IMR-90 (cell line): ENCODE data around the gene NUDCD3. TPM values are rescaled to one million over a fixed set of nuclear protein-coding genes. Genes with fewer than 3 reads are reported as not detected.
A peak's percentile ranks its signal among the peaks of the same experiment; 100 is the strongest.

ENCODE experiments used
- ATAC-seq: fragments of 200-7000 bp; cut with Tn5 transposase; 2 replicates; pipeline ENCODE4 v1.9.1; 2020; ENCODE audit warnings: low read depth, mild to moderate bottlenecking, moderate library complexity
- BruUV-seq: library from RNA; stranded (reverse); fragments of 400-500 nt; replicated peaks from 2 replicates; lab custom pipeline; 2021; lab: Mats Ljungman, UMichigan
- CTCF ChIA-PET: fragments of 300-600 bp; formaldehyde crosslinking; extraction: SDS; loops from one replicate; lab custom pipeline; 2021; ENCODE audit warnings: antibody characterized with exemption; lab: Yijun Ruan, JAX
- POLR2A ChIA-PET: fragments of 300-600 bp; sonication (Branson Sonifier 250); formaldehyde crosslinking; loops from one replicate; lab custom pipeline; 2022; ENCODE audit warnings: antibody characterized with exemption; ENCODE audit not compliant: unreplicated experiment; lab: Charles Lee
- DNase-seq: peaks from one replicate; pipeline ENCODE4 v3.0.0; 2013
- H2AFZ ChIP-seq: replicated peaks from 2 replicates; pipeline ENCODE3; 2013; ENCODE audit warnings: low read length, mild to moderate bottlenecking; ENCODE audit not compliant: poor library complexity
- H2AK5ac ChIP-seq: 2 replicates; pipeline ENCODE4 v1.6.1; 2013; ENCODE audit warnings: low read depth, low read length, inconsistent platforms
- H2AK9ac ChIP-seq: replicated peaks from 2 replicates; pipeline ENCODE3; 2013; ENCODE audit warnings: mild to moderate bottlenecking, low read depth, low read length, moderate library complexity; ENCODE audit not compliant: poor library complexity
- H2BK120ac ChIP-seq: 2 replicates; pipeline ENCODE4 v1.6.1; 2013; ENCODE audit warnings: low read depth, low read length, inconsistent platforms
- H2BK15ac ChIP-seq: 3 replicates; pipeline ENCODE4 v1.6.1; 2013; ENCODE audit warnings: low read depth, low read length, inconsistent platforms
- H2BK20ac ChIP-seq: 2 replicates; pipeline ENCODE4 v1.6.1; 2013; ENCODE audit warnings: low read depth, mild to moderate bottlenecking, inconsistent platforms, low read length, moderate library complexity
- H2BK5ac ChIP-seq: 2 replicates; pipeline ENCODE4 v1.6.1; 2013; ENCODE audit warnings: mild to moderate bottlenecking, low read depth, low read length, inconsistent platforms; ENCODE audit not compliant: poor library complexity, severe bottlenecking
- H3K14ac ChIP-seq: replicated peaks from 2 replicates; pipeline ENCODE4 v1.6.1; 2013; ENCODE audit warnings: low read depth, low read length, inconsistent platforms
- H3K18ac ChIP-seq: 2 replicates; pipeline ENCODE4 v1.6.1; 2013; ENCODE audit warnings: low read depth, low read length, control low read depth
- H3K23ac ChIP-seq: 2 replicates; pipeline ENCODE4 v1.6.1; 2013; ENCODE audit warnings: low read depth, low read length, inconsistent platforms
- H3K27ac ChIP-seq: 2 replicates; pipeline ENCODE4 v1.5.1; 2013; ENCODE audit warnings: mild to moderate bottlenecking, control low read depth, low read length; ENCODE audit not compliant: insufficient read depth
- H3K27me3 ChIP-seq: 2 replicates; pipeline ENCODE4 v1.6.1; 2013; ENCODE audit warnings: low read length; ENCODE audit not compliant: control insufficient read depth, insufficient read depth
- H3K36me3 ChIP-seq: 2 replicates; pipeline ENCODE4 v1.6.1; 2013; ENCODE audit warnings: low read length, mixed read lengths; ENCODE audit not compliant: control insufficient read depth, insufficient read depth
- H3K4ac ChIP-seq: 2 replicates; pipeline ENCODE4 v1.6.1; 2013; ENCODE audit warnings: low read depth, low read length, inconsistent platforms
- H3K4me1 ChIP-seq: 2 replicates; pipeline ENCODE4 v1.6.1; 2013; ENCODE audit warnings: low read length, mixed read lengths; ENCODE audit not compliant: control insufficient read depth, insufficient read depth
- H3K4me2 ChIP-seq: 2 replicates; pipeline ENCODE4 v1.6.1; 2013; ENCODE audit warnings: low read depth, mild to moderate bottlenecking, control low read depth, low read length, moderate library complexity
- H3K4me3 ChIP-seq: 2 replicates; pipeline ENCODE4 v1.5.1; 2013; ENCODE audit warnings: low read depth, mild to moderate bottlenecking, control low read depth, low read length, moderate library complexity; ENCODE audit not compliant: insufficient read depth
- H3K56ac ChIP-seq: 2 replicates; pipeline ENCODE4 v1.6.1; 2013; ENCODE audit warnings: low read length, inconsistent platforms; ENCODE audit not compliant: insufficient read depth; ENCODE audit errors: extremely low read depth
- H3K79me1 ChIP-seq, 2 experiments: 2 replicates each; pipeline ENCODE4 v1.6.1; 2013; ENCODE audit warnings: low read length in 2 of 2, inconsistent platforms in 1 of 2, low read depth in 1 of 2
- H3K9ac ChIP-seq: 2 replicates; pipeline ENCODE4 v1.6.1; 2013; ENCODE audit warnings: low read depth, low read length, control low read depth
- H3K9me1 ChIP-seq: 2 replicates; pipeline ENCODE4 v1.6.1; 2013; ENCODE audit warnings: low read length, inconsistent platforms; ENCODE audit not compliant: insufficient read depth
- H3K9me3 ChIP-seq: 2 replicates; pipeline ENCODE4 v1.6.1; 2013; ENCODE audit warnings: low read length; ENCODE audit not compliant: control insufficient read depth, insufficient read depth
- H4K20me1 ChIP-seq: 2 replicates; pipeline ENCODE4 v1.6.1; 2013; ENCODE audit warnings: low read length, inconsistent platforms; ENCODE audit not compliant: insufficient read depth
- H4K5ac ChIP-seq: 2 replicates; pipeline ENCODE4 v1.6.1; 2013; ENCODE audit warnings: mild to moderate bottlenecking, low read depth, low read length, control low read depth
- H4K8ac ChIP-seq, 2 experiments: 2 replicates each; pipeline ENCODE4 v1.6.1; 2013; ENCODE audit warnings: low read depth in 2 of 2, low read length in 2 of 2, control low read depth in 1 of 2, inconsistent platforms in 1 of 2
- H4K91ac ChIP-seq: 2 replicates; pipeline ENCODE4 v1.6.1; 2013; ENCODE audit warnings: low read depth, low read length, inconsistent platforms; ENCODE audit not compliant: insufficient read depth
- BHLHE40 ChIP-seq: fragments of 150-350 bp; IDR thresholded peaks from 2 replicates; pipeline ENCODE4 v1.6.1; 2016; ENCODE audit warnings: mild to moderate bottlenecking, low read depth, low read length
- CEBPB ChIP-seq: IDR thresholded peaks from 2 replicates; pipeline ENCODE4 v1.6.1; 2012; ENCODE audit warnings: low read depth, low read length, improper control_type of control experiment
- CHD1 ChIP-seq: IDR thresholded peaks from 2 replicates; pipeline ENCODE4 v1.6.1; 2012; ENCODE audit warnings: low read depth, low read length, improper control_type of control experiment
- CTCF ChIP-seq: conservative IDR thresholded peaks from 2 replicates; pipeline ENCODE4 v1.5.1; 2012; ENCODE audit warnings: mild to moderate bottlenecking, low read depth, low read length, improper control_type of control experiment
- ELK1 ChIP-seq: fragments of 150-350 bp; IDR thresholded peaks from 2 replicates; pipeline ENCODE4 v1.6.1; 2016; ENCODE audit warnings: low read depth, mild to moderate bottlenecking, low read length, moderate library complexity, borderline replicate concordance
- FOS ChIP-seq: fragments of 150-350 bp; IDR thresholded peaks from 2 replicates; pipeline ENCODE4 v1.6.1; 2016; ENCODE audit warnings: low read depth, low read length
- MAZ ChIP-seq: IDR thresholded peaks from 2 replicates; pipeline ENCODE4 v1.6.1; 2012; ENCODE audit warnings: low read depth, mild to moderate bottlenecking, low read length, improper control_type of control experiment, moderate library complexity, borderline replicate concordance
- NFE2L2 ChIP-seq: fragments of 150-350 bp; IDR thresholded peaks from 2 replicates; pipeline ENCODE4 v1.6.1; 2016; ENCODE audit warnings: low read depth, mild to moderate bottlenecking, low read length
- RFX5 ChIP-seq: IDR thresholded peaks from 2 replicates; pipeline ENCODE4 v1.8.0; 2012; ENCODE audit warnings: low read depth, mild to moderate bottlenecking, low read length, moderate library complexity
- SMC3 ChIP-seq: fragments of 150-350 bp; IDR thresholded peaks from 2 replicates; pipeline ENCODE4 v1.6.1; 2016; ENCODE audit warnings: low read depth, mild to moderate bottlenecking, antibody characterized with exemption, low read length, moderate library complexity
- USF2 ChIP-seq: fragments of 150-350 bp; IDR thresholded peaks from 2 replicates; pipeline ENCODE4 v1.6.1; 2017; ENCODE audit warnings: mild to moderate bottlenecking, antibody characterized with exemption, low read length, low read depth
- WGBS, 2 experiments: methylation state at CpG; one replicate each; pipeline versions ENCODE4 v1.1.5 to v1.1.7; 2013; ENCODE audit warnings: missing lambda C conversion rate in 2 of 2; ENCODE audit not compliant: insufficient read length in 1 of 2; ENCODE audit errors: extremely low coverage in 2 of 2; 5-methylcytosine and 5-hydroxymethylcytosine counted together
- dilution Hi-C: fragments of 300-500 bp; cut with HindIII; formaldehyde crosslinking; loops from one replicate; pipeline ENCODE4 v1.14.3; 2018; ENCODE audit warnings: low sequenced_read_pairs; ENCODE audit not compliant: unreplicated experiment
- in situ Hi-C: fragments of 300-500 bp; cut with MboI; formaldehyde crosslinking; loops from 3 replicates; pipeline ENCODE4 v1.14.3; 2019; ENCODE audit warnings: low sequenced_read_pairs, inconsistent platforms, mixed read lengths
- intact Hi-C: fragments of 100-400 bp; cut with micrococcal nuclease; formaldehyde crosslinking; loops from 2 replicates; pipeline ENCODE4 v1.10.0; 2022
- polyA plus RNA-seq, 3 experiments: library from polyadenylated mRNA; depleted of rRNA; stranded (reverse); fragments of >200 nt; gene quantifications; 2 replicates each; pipeline ENCODE4 v1.2.3, GENCODE V29; 2012; ENCODE audit warnings: low replicate concordance in 1 of 3
- total RNA-seq: library from RNA; depleted of rRNA; stranded (reverse); fragments of >200 nt; gene quantifications from 2 replicates; pipeline ENCODE4 v1.2.3, GENCODE V29; 2012

The NUDCD3 gene
- total and polyA plus RNA-seq, 2 of the 4 experiments (the other 2 are of a cell fraction): 49.5 to 76.0 TPM

GRCh38 chr7:44333911-44334733, 156.3 kb downstream of the NUDCD3 start:
- WGBS, 2 experiments: 59% methylated on average over 6 of the region's 19 CpGs; no CpG with 5 or more reads in 1 of the 2 experiments
- ATAC-seq: no peak

More at GRCh38 chr7:44333911-44334733, 156.3 kb downstream of the NUDCD3 start:
- Histone ChIP-seq H3K18ac (no peak overlapping the region), H3K4me1 (no peaks in the 10 kb centered on the region), H3K9ac (no peak overlapping the region), H3K56ac (no peak overlapping the region), H4K8ac (no peak overlapping the region), H2BK120ac (no peak overlapping the region), H2AFZ (peak overlapping the region; percentile 56), H2BK5ac (no peak overlapping the region), H3K14ac (no peak overlapping the region), H2AK9ac (no peak overlapping the region), H3K4me3 (no peak overlapping the region), H2BK20ac (no peak overlapping the region), H3K27ac (no peak overlapping the region), H3K4ac (no peak overlapping the region), H3K23ac (no peak overlapping the region), H4K5ac (no peak overlapping the region), H3K79me1 (no peaks in the 10 kb centered on the region), H4K91ac (no peak overlapping the region), H3K27me3 (peaks cover 18% of the 10 kb centered on the region), H4K20me1 (no peaks in the 10 kb centered on the region), H3K9me1 (no peaks in the 10 kb centered on the region), H3K9me3 (peaks cover 3% of the 10 kb centered on the region), H3K36me3 (no peaks in the 10 kb centered on the region), H2BK15ac (no peak overlapping the region), H3K4me2 (no peak overlapping the region), H2AK5ac (no peak overlapping the region)
- intact Hi-C loops: no loop called here
- no TSS peak for BruUV-seq
- CTCF ChIA-PET: no interaction called here
- dilution Hi-C loops: no loop called here
- no peak for DNase-seq
- TF ChIP-seq SMC3 (no peak), FOS (no peak), CTCF (no peak), ELK1 (no peak), MAZ (no peak), CHD1 (no peak), NFE2L2 (no peak), USF2 (no peak), RFX5 (no peak), BHLHE40 (no peak), CEBPB (no peak)
- POLR2A ChIA-PET: no interaction called here
- in situ Hi-C loops: no loop called here
